Measurements from ENCODE around the gene SOX8.
"Not testable (repeated sequence)": the region's sequence is repeated elsewhere in the genome, so short reads cannot be mapped to it uniquely, and the experiment has no call there.

DNA sequence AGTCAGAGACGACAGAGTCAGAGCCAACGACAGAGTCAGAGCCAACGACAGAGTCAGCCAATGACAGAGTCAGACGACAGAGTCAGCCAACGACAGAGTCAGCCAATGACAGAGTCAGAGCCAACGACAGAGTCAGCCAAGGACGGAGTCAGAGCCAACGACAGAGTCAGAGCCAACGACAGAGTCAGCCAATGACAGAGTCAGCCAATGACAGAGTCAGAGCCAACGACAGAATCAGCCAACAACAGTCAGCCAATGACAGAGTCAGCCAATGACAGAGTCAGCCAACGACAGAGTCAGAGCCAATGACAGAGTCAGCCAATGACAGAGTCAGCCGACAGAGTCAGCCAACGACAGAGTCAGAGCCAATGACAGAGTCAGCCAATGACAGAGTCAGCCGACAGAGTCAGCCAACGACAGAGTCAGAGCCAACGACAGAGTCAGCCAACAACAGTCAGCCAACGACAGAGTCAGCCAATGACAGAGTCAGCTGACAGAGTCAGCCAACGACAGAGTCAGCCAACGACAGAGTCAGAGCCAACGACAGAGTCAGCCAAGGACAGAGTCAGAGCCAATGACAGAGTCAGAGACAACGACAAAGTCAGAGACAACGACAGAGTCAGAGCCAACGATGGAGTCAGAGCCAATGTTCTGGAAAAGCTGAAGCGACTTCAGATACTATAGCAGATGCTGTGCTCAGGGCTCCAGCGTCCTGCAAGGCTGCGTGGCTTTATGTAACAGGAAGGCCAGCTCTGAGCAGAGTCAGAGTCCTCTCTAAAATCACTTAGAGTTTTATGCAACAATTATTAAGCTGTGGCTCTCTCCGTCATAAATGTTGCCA, 30.6 kb upstream of the SOX8 start:
- TF ChIP-seq, protein P1, sequence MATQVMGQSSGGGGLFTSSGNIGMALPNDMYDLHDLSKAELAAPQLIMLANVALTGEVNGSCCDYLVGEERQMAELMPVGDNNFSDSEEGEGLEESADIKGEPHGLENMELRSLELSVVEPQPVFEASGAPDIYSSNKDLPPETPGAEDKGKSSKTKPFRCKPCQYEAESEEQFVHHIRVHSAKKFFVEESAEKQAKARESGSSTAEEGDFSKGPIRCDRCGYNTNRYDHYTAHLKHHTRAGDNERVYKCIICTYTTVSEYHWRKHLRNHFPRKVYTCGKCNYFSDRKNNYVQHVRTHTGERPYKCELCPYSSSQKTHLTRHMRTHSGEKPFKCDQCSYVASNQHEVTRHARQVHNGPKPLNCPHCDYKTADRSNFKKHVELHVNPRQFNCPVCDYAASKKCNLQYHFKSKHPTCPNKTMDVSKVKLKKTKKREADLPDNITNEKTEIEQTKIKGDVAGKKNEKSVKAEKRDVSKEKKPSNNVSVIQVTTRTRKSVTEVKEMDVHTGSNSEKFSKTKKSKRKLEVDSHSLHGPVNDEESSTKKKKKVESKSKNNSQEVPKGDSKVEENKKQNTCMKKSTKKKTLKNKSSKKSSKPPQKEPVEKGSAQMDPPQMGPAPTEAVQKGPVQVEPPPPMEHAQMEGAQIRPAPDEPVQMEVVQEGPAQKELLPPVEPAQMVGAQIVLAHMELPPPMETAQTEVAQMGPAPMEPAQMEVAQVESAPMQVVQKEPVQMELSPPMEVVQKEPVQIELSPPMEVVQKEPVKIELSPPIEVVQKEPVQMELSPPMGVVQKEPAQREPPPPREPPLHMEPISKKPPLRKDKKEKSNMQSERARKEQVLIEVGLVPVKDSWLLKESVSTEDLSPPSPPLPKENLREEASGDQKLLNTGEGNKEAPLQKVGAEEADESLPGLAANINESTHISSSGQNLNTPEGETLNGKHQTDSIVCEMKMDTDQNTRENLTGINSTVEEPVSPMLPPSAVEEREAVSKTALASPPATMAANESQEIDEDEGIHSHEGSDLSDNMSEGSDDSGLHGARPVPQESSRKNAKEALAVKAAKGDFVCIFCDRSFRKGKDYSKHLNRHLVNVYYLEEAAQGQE (tag by site-specific recombination; IDR thresholded peaks at IDR 0.05), result not testable (repeated sequence)
- not testable (repeated sequence) for TF ChIP-seq CTCF (tag by site-specific recombination; IDR thresholded peaks at IDR 0.05); ZIC2 (tag by site-specific recombination; IDR thresholded peaks at IDR 0.05); ZNF776 (tag by site-specific recombination; IDR thresholded peaks at IDR 0.05; ENCODE audit: borderline replicate concordance); GLI2 (tag by site-specific recombination; IDR thresholded peaks at IDR 0.05; ENCODE audit: borderline replicate concordance, low read depth); ZNF629 (tag by site-specific recombination; IDR thresholded peaks at IDR 0.05); ZNF510 (tag by site-specific recombination; IDR thresholded peaks at IDR 0.05; ENCODE audit: insufficient replicate concordance); ZNF138 (tag by site-specific recombination; IDR thresholded peaks at IDR 0.05; ENCODE audit: borderline replicate concordance); ZNF433 (tag by site-specific recombination; IDR thresholded peaks at IDR 0.05; ENCODE audit: low read depth)
- TF ChIP-seq, protein P2, sequence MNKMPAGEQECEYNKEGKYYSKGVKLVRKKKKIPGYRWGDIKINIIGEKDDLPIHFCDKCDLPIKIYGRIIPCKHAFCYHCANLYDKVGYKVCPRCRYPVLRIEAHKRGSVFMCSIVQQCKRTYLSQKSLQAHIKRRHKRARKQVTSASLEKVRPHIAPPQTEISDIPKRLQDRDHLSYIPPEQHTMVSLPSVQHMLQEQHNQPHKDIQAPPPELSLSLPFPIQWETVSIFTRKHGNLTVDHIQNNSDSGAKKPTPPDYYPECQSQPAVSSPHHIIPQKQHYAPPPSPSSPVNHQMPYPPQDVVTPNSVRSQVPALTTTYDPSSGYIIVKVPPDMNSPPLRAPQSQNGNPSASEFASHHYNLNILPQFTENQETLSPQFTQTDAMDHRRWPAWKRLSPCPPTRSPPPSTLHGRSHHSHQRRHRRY (tag by site-specific recombination; IDR thresholded peaks at IDR 0.05), result not testable (repeated sequence)
- TF ChIP-seq, protein P3, sequence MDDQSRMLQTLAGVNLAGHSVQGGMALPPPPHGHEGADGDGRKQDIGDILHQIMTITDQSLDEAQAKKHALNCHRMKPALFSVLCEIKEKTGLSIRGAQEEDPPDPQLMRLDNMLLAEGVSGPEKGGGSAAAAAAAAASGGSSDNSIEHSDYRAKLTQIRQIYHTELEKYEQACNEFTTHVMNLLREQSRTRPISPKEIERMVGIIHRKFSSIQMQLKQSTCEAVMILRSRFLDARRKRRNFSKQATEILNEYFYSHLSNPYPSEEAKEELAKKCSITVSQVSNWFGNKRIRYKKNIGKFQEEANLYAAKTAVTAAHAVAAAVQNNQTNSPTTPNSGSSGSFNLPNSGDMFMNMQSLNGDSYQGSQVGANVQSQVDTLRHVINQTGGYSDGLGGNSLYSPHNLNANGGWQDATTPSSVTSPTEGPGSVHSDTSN (CRISPR knock-in tag; IDR thresholded peaks at IDR 0.05), result not testable (repeated sequence)
- TF ChIP-seq, protein P4, sequence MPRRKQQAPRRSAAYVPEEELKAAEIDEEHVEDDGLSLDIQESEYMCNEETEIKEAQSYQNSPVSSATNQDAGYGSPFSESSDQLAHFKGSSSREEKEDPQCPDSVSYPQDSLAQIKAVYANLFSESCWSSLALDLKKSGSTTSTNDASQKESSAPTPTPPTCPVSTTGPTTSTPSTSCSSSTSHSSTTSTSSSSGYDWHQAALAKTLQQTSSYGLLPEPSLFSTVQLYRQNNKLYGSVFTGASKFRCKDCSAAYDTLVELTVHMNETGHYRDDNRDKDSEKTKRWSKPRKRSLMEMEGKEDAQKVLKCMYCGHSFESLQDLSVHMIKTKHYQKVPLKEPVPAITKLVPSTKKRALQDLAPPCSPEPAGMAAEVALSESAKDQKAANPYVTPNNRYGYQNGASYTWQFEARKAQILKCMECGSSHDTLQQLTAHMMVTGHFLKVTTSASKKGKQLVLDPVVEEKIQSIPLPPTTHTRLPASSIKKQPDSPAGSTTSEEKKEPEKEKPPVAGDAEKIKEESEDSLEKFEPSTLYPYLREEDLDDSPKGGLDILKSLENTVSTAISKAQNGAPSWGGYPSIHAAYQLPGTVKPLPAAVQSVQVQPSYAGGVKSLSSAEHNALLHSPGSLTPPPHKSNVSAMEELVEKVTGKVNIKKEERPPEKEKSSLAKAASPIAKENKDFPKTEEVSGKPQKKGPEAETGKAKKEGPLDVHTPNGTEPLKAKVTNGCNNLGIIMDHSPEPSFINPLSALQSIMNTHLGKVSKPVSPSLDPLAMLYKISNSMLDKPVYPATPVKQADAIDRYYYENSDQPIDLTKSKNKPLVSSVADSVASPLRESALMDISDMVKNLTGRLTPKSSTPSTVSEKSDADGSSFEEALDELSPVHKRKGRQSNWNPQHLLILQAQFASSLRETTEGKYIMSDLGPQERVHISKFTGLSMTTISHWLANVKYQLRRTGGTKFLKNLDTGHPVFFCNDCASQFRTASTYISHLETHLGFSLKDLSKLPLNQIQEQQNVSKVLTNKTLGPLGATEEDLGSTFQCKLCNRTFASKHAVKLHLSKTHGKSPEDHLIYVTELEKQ (tag by site-specific recombination; IDR thresholded peaks at IDR 0.05; ENCODE audit: borderline replicate concordance), result not testable (repeated sequence)

Data from HEK293 (cell line).